SJSA1 (cell line): ENCODE measurements around the gene RPL15. TPM values are rescaled to one million over a fixed set of nuclear protein-coding genes. Genes with fewer than 3 reads are reported as not detected.
"Not testable (repeated sequence)": the region's sequence is repeated elsewhere in the genome, so short reads cannot be mapped to it uniquely, and the experiment has no call there.

Experiments
- DNase-seq, 2 experiments: peaks; one replicate each; pipeline ENCODE4 v3.0.0-alpha.2; 2015 to 2020; ENCODE audit warnings: low spot score in 2 of 2, low read depth in 1 of 2
- H3K27ac ChIP-seq: fragments of 250-450 bp; sonication (Bioruptor Pico); 2 replicates; pipeline ENCODE4 v1.5.1; 2020; ENCODE audit warnings: mild to moderate bottlenecking, moderate library complexity
- H3K27me3 ChIP-seq: fragments of 250-450 bp; sonication (Bioruptor Pico); replicated peaks from 2 replicates; pipeline ENCODE4 v1.5.1; 2020; ENCODE audit warnings: mild to moderate bottlenecking, moderate library complexity
- H3K36me3 ChIP-seq: fragments of 250-450 bp; sonication (Bioruptor Pico); 2 replicates; pipeline ENCODE4 v1.5.1; 2020; ENCODE audit warnings: mild to moderate bottlenecking
- H3K4me1 ChIP-seq: fragments of 250-450 bp; sonication (Bioruptor Pico); replicated peaks from 2 replicates; pipeline ENCODE4 v1.6.1; 2021; ENCODE audit warnings: mild to moderate bottlenecking
- H3K4me3 ChIP-seq: fragments of 250-450 bp; sonication (Bioruptor Pico); 2 replicates; pipeline ENCODE4 v1.5.1; 2020; ENCODE audit warnings: mild to moderate bottlenecking
- H3K9me3 ChIP-seq: fragments of 250-450 bp; sonication (Bioruptor Pico); replicated peaks from 2 replicates; pipeline ENCODE4 v1.5.1; 2020; ENCODE audit warnings: mild to moderate bottlenecking
- total RNA-seq: library from RNA; depleted of rRNA; stranded (reverse); fragments of >200 nt; shearing (Covaris generic); gene quantifications from 2 replicates; pipeline ENCODE4 v1.2.3, GENCODE V29; 2014; rRNA removed

The RPL15 gene
- 846 and 1,877 TPM in 2 replicates for total RNA-seq

- Histone ChIP-seq H3K27me3 (no peaks in the 10 kb centered on the region), H3K4me3 (peak within 1 kb of the TSS; percentile 68), H3K27ac (peak within 1 kb of the TSS; percentile 81), H3K9me3 (no peaks in the 10 kb centered on the region), H3K4me1 (peaks cover 15% of the 10 kb centered on the region; the same call in 1 of the 2 replicates), H3K36me3 (peaks cover 47% of the 10 kb centered on the region)
- DNase-seq = peak; percentile 95 to 97
Observed at GRCh38 chr3:23916886-23917678, at the start of gene RPL15, which contains the start of gene NKIRAS1. RPL15 (plus strand) TSS chr3:23917132; CDS start chr3:23917860, 728 bp downstream. NKIRAS1 (minus strand) TSS chr3:23916990; CDS start chr3:23910904, 6,086 bp downstream.

- no peaks in the 10 kb centered on the region for H3K27me3 ChIP-seq
- H3K27ac ChIP-seq = no peak overlapping the region
- no peaks in the 10 kb centered on the region for H3K9me3 ChIP-seq
- peaks cover 24% of the 10 kb centered on the region for H3K4me1 ChIP-seq
- DNase-seq = no peak
- H3K4me3 ChIP-seq = no peak overlapping the region
- no peaks in the 10 kb centered on the region for H3K36me3 ChIP-seq
Observed at GRCh38 chr3:23867400-23867799, 49.5 kb upstream of the RPL15 start.

DNA sequence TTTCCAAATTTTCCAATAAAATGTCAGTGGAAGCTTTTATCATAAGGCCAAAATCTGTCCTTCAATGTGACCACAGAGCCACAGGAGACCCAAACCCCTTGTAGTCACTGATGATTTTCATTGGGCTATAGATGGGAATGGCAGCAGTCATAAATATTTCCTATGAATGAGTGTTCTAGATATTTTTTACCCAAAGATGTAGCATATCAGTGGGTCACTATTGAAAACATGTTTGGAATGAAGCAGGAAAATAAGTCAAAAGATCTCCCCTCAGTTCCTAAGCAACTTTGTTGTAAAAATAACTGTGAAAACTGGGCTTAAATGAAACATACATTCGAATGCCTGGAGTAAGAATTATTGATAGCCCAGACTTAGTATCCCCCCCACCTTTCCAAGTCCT lies 49.1 kb upstream of the RPL15 start:
- no peak for DNase-seq
- Histone ChIP-seq H3K9me3 (no peaks in the 10 kb centered on the region), H3K27me3 (no peaks in the 10 kb centered on the region), H3K4me3 (no peak overlapping the region), H3K36me3 (no peaks in the 10 kb centered on the region), H3K27ac (no peak overlapping the region), H3K4me1 (peaks cover 20% of the 10 kb centered on the region)

- no peak for DNase-seq
- no peaks in the 10 kb centered on the region for H3K9me3 ChIP-seq
Observed at GRCh38 chr3:23869977-23870662, 46.8 kb upstream of the RPL15 start.

GRCh38 chr3:23870663-23871043 lies 46.3 kb upstream of the RPL15 start:
- peaks cover 18% of the 10 kb centered on the region for H3K4me1 ChIP-seq
- not testable (repeated sequence) for H3K27me3 ChIP-seq, H3K4me3 ChIP-seq, H3K27ac ChIP-seq, DNase-seq, H3K36me3 ChIP-seq, H3K9me3 ChIP-seq

More at GRCh38 chr3:23869977-23870662, 46.8 kb upstream of the RPL15 start:
- H3K27me3 ChIP-seq = no peaks in the 10 kb centered on the region
- no peak overlapping the region for H3K4me3 ChIP-seq
- no peaks in the 10 kb centered on the region for H3K36me3 ChIP-seq
- H3K27ac ChIP-seq = no peak overlapping the region
- peaks cover 22% of the 10 kb centered on the region for H3K4me1 ChIP-seq

GRCh38 chr3:23871361-23871760 lies 45.6 kb upstream of the RPL15 start:
- H3K27ac ChIP-seq, DNase-seq, H3K4me3 ChIP-seq: not testable (repeated sequence)

GRCh38 chr3:23872330-23872729 lies 44.6 kb upstream of the RPL15 start:
- H3K9me3 ChIP-seq = no peaks in the 10 kb centered on the region
- peaks cover 13% of the 10 kb centered on the region for H3K4me1 ChIP-seq
- DNase-seq = no peak
- H3K27ac ChIP-seq = no peak overlapping the region
- H3K36me3 ChIP-seq = no peaks in the 10 kb centered on the region
- no peaks in the 10 kb centered on the region for H3K27me3 ChIP-seq
- no peak overlapping the region for H3K4me3 ChIP-seq

More at GRCh38 chr3:23871361-23871760, 45.6 kb upstream of the RPL15 start:
- H3K27me3 ChIP-seq, H3K36me3 ChIP-seq, H3K9me3 ChIP-seq: not testable (repeated sequence)
- H3K4me1 ChIP-seq = peaks cover 11% of the 10 kb centered on the region

GRCh38 chr3:23873941-23874340 lies 43.0 kb upstream of the RPL15 start:
- Histone ChIP-seq H3K27me3 (no peaks in the 10 kb centered on the region), H3K4me3 (no peak overlapping the region), H3K36me3 (no peaks in the 10 kb centered on the region), H3K4me1 (peaks cover 17% of the 10 kb centered on the region), H3K27ac (no peak overlapping the region), H3K9me3 (no peaks in the 10 kb centered on the region)
- no peak for DNase-seq

GRCh38 chr3:23874359-23875112 lies 42.4 kb upstream of the RPL15 start:
- DNase-seq = peak in 1 of 2 experiments; percentile 16
- no peaks in the 10 kb centered on the region for H3K36me3 ChIP-seq
- no peaks in the 10 kb centered on the region for H3K9me3 ChIP-seq
- H3K4me1 ChIP-seq = peaks cover 17% of the 10 kb centered on the region
- H3K27ac ChIP-seq = no peak overlapping the region
- H3K27me3 ChIP-seq = no peaks in the 10 kb centered on the region
- H3K4me3 ChIP-seq = no peak overlapping the region

DNA sequence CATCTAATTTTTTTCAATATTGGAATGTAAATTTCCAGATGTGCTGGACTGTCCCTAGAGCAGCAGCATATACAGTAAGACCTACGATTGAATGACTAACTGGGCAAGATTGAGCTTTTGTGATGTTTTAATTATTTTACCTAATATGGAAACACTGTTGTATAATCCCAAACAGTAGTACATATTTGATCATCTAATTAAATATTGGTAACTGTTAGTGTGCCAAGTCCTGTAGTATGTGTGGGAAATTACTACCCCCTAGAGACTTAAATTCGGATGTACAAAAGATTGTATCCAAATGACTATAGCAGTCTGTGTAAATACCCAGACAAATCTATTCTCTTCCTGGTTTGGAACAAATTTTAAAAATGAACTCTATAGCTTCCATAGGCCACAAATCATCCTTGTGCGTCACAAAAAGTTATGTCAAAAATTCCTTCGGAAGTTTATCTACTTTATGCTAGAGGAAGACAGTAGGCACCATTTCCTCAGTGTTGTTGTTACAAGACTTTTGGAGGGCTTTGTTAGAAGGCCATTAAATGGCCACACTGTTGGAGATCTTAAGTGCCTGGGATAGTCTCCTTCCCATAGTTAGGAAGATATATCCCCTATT lies 41.7 kb upstream of the RPL15 start:
- Histone ChIP-seq H3K9me3 (no peaks in the 10 kb centered on the region), H3K4me1 (peaks cover 17% of the 10 kb centered on the region), H3K4me3 (no peak overlapping the region), H3K27ac (no peak overlapping the region), H3K36me3 (no peaks in the 10 kb centered on the region), H3K27me3 (no peaks in the 10 kb centered on the region)
- no peak for DNase-seq

DNA sequence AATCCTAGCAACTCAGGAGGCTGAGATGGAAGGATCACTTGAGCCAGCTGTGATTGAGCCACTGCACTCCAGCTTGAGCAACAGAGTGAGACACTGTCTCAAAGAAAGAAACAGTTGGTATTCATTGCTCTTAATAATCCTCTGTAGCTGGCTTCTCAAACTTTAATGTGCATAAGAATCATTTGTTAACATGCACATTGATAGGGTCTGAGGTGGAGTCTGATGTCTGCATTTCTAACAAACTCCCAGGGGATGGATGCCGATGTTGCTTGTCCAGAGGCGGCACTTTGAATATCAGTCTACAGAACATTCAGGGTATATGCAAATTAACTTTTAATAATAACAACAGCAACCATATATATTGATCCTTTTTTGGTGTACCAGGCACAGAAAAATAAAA lies 40.0 kb upstream of the RPL15 start:
- Histone ChIP-seq H3K27ac (no peak overlapping the region), H3K4me1 (peaks cover 17% of the 10 kb centered on the region), H3K9me3 (no peaks in the 10 kb centered on the region), H3K36me3 (peaks cover 3% of the 10 kb centered on the region; the same call in 1 of the 2 replicates), H3K27me3 (no peaks in the 10 kb centered on the region), H3K4me3 (no peak overlapping the region)
- DNase-seq = no peak

DNA sequence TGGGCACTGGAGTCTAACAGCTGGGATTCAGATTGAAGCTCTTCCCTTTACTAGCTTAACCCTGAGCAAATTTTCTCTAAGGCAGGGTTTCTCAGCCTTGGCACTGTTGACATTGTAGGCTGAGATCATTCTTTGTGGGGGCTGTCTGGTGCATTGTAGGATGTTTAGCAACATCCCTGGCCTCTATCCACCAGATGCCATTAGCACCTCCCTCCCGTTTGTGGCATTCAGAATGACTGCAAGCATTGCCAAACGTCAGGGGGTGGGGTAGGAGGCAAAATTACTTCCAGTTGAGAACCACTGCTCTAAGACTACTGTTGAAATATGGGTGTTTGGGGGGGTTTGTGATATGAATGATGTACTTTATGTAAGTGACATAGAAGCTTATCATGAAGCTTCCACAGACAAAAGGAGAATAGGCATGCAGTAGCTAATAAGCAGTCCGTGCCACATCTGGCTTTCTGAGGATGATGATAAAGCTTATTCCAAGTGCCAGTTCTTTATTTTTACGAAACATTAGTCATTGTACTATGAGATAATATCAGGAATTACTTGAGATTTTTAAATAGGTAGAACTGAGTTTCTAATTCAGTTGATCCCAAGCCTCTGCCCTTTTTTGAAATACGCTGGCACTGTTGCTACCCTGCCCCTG lies 39.5 kb upstream of the RPL15 start:
- DNase-seq = peak; percentile 18 to 47
- Histone ChIP-seq H3K4me3 (no peak overlapping the region), H3K4me1 (peaks cover 17% of the 10 kb centered on the region), H3K36me3 (peaks cover 5% of the 10 kb centered on the region; the same call in 1 of the 2 replicates), H3K27me3 (no peaks in the 10 kb centered on the region), H3K27ac (no peak overlapping the region), H3K9me3 (no peaks in the 10 kb centered on the region)

GRCh38 chr3:23879485-23879884 lies 37.4 kb upstream of the RPL15 start:
- DNase-seq = no peak
- Histone ChIP-seq H3K4me1 (peaks cover 14% of the 10 kb centered on the region), H3K9me3 (no peaks in the 10 kb centered on the region), H3K4me3 (no peak overlapping the region), H3K36me3 (peaks cover 5% of the 10 kb centered on the region; the same call in 1 of the 2 replicates), H3K27ac (no peak overlapping the region), H3K27me3 (no peaks in the 10 kb centered on the region)
